ENCODE data around the gene GTPBP10.

- TF ChIP-seq EZH2 (optimal IDR thresholded peaks at IDR 0.05; ENCODE audit: low read depth, low read length), result no peak
- TF ChIP-seq EZH2phosphoT487 (IDR thresholded peaks at IDR 0.05; ENCODE audit: low read length), result no peak
These were observed 32.6 kb upstream of the GTPBP10 start for GRCh38 chr7:90313907-90314306.
